HepG2 (cell line): ENCODE data around the gene SOCS1. TPM values are rescaled to one million over a fixed set of nuclear protein-coding genes. Genes with fewer than 3 reads are reported as not detected.

ENCODE experiments used
- CBX2 ChIP-seq, 2 experiments: fragments of 200-600 bp in 1 of 2; sonication (generic); formaldehyde crosslinking in 1 of 2; IDR thresholded peaks; 2 replicates each; pipeline versions ENCODE4 v1.7.0 to v1.8.1; 2018 to 2022; ENCODE audit warnings: low read depth in 2 of 2, low read length in 1 of 2, mild to moderate bottlenecking in 1 of 2, missing genetic modification reagents in 1 of 2
- FOXP1 ChIP-seq, 2 experiments: fragments of 450-650 bp in 1 of 2; IDR thresholded peaks; 2 replicates each; pipeline ENCODE4 v1.6.1; 2017 to 2018; ENCODE audit warnings: antibody characterized with exemption in 1 of 2
- NR2C2 ChIP-seq: sonication (generic); formaldehyde crosslinking; IDR thresholded peaks from 2 replicates; pipeline ENCODE4 v1.4.0; 2020; ENCODE audit warnings: missing genetic modification reagents, mild to moderate bottlenecking, moderate library complexity, borderline replicate concordance
- RARG ChIP-seq: sonication (generic); formaldehyde crosslinking; IDR thresholded peaks from 2 replicates; pipeline ENCODE4 v1.4.0; 2020; ENCODE audit warnings: low read depth, mild to moderate bottlenecking, missing genetic modification reagents
- TEAD2 ChIP-seq: sonication (generic); formaldehyde crosslinking; IDR thresholded peaks from 2 replicates; pipeline ENCODE4 v1.9.0; 2021; ENCODE audit warnings: missing genetic modification reagents
- ZFP90 ChIP-seq: sonication (generic); formaldehyde crosslinking; IDR thresholded peaks from 2 replicates; pipeline ENCODE4 v1.8.0; 2022; ENCODE audit warnings: missing genetic modification reagents, mild to moderate bottlenecking, inconsistent platforms, borderline replicate concordance
- ZNF558 ChIP-seq: sonication (generic); formaldehyde crosslinking; IDR thresholded peaks from 2 replicates; pipeline ENCODE4 v1.9.0; 2022; ENCODE audit warnings: mild to moderate bottlenecking, missing genetic modification reagents, borderline replicate concordance
- polyA plus RNA-seq, 8 experiments: library from polyadenylated mRNA; depleted of rRNA in 3 of 8; stranded (reverse) in 7 of 8; unstranded in 1 of 8; fragments of >200 nt; fragmentation: Illumina TruSeq in 4 of 8; extraction: Trizol in 4 of 8; gene quantifications; 2 replicates each; pipeline versions ENCODE4 v1.2.1 to v1.2.3, GENCODE V29; 2011 to 2016; ENCODE audit warnings: low read depth in 4 of 8, missing spikeins in 1 of 8, mixed read lengths in 1 of 8; ENCODE audit not compliant: insufficient read depth in 1 of 8
- total RNA-seq, 5 experiments: library from RNA; depleted of rRNA; stranded (reverse); fragments of >200 nt; fragmentation: Illumina TruSeq; extraction: Trizol; gene quantifications; 2 replicates each; pipeline ENCODE4 v1.2.3, GENCODE V29; 2016; ENCODE audit warnings: low read depth in 1 of 5
- TF ChIP-seq, protein P1 (sequence below): sonication (generic); formaldehyde crosslinking; IDR thresholded peaks from 2 replicates; pipeline ENCODE4 v1.5.1; 2020; ENCODE audit warnings: mild to moderate bottlenecking, missing genetic modification reagents, borderline replicate concordance
- TF ChIP-seq, protein P2 (sequence below): sonication (generic); formaldehyde crosslinking; IDR thresholded peaks from 2 replicates; pipeline ENCODE4 v1.9.0; 2021; ENCODE audit warnings: missing genetic modification reagents, borderline replicate concordance
- TF ChIP-seq, protein P3 (sequence below): sonication (generic); formaldehyde crosslinking; IDR thresholded peaks from 2 replicates; pipeline ENCODE4 v1.9.0; 2021; ENCODE audit warnings: mild to moderate bottlenecking, missing genetic modification reagents

Gene SOCS1
- total and polyA plus RNA-seq, 2 of the 13 experiments (the other 11 are each of a cell fraction or from before 2014, with no cell fraction given): 5.3 to 6.3 TPM

DNA sequence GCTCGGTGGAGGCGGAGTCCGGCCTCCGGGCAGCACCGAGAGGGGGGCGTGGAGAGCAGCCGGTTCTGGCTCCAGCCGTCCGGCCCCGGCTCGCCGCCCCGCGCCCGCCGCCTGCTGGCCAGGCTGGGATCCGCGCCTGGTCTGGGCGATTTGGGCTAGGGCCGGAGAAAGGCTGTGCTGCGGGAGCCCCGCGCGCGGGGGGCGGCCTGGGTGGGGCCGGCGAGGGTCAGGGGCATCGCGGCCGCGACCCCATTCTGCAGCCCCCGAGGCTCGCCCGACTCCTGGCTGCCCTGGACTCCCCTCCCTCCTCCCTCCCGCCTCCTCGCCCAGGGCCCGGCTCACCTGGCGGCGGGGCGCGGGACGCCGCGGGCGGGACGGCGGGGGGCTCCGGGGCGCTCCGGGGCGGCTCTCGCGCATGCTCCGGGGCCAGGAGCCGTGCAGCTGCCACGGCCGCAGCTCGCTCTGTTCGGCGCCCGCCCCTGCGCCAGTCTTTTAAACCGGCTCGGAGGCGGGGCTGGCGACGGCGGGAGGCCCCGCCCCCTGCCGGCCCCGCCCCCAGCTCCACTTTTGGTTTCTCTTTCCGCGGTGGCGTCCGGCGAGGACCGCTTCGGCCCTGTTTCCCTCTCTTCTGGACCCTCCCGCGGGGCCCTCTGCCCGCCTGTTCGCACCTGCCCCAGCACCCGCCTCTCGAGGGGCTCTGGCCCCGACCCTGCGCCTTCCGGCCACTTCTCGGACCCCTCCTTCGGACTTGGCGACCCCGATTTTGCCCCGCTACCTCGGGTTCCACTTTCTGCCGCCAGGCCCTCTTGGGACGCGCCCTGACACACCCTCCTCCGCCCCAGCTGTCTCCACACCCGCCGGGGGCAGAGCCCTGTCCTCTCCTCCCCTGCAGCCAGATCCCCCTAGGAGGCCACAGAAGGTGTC is at the start of gene SOCS1 (continued):
- TF ChIP-seq, protein P1, sequence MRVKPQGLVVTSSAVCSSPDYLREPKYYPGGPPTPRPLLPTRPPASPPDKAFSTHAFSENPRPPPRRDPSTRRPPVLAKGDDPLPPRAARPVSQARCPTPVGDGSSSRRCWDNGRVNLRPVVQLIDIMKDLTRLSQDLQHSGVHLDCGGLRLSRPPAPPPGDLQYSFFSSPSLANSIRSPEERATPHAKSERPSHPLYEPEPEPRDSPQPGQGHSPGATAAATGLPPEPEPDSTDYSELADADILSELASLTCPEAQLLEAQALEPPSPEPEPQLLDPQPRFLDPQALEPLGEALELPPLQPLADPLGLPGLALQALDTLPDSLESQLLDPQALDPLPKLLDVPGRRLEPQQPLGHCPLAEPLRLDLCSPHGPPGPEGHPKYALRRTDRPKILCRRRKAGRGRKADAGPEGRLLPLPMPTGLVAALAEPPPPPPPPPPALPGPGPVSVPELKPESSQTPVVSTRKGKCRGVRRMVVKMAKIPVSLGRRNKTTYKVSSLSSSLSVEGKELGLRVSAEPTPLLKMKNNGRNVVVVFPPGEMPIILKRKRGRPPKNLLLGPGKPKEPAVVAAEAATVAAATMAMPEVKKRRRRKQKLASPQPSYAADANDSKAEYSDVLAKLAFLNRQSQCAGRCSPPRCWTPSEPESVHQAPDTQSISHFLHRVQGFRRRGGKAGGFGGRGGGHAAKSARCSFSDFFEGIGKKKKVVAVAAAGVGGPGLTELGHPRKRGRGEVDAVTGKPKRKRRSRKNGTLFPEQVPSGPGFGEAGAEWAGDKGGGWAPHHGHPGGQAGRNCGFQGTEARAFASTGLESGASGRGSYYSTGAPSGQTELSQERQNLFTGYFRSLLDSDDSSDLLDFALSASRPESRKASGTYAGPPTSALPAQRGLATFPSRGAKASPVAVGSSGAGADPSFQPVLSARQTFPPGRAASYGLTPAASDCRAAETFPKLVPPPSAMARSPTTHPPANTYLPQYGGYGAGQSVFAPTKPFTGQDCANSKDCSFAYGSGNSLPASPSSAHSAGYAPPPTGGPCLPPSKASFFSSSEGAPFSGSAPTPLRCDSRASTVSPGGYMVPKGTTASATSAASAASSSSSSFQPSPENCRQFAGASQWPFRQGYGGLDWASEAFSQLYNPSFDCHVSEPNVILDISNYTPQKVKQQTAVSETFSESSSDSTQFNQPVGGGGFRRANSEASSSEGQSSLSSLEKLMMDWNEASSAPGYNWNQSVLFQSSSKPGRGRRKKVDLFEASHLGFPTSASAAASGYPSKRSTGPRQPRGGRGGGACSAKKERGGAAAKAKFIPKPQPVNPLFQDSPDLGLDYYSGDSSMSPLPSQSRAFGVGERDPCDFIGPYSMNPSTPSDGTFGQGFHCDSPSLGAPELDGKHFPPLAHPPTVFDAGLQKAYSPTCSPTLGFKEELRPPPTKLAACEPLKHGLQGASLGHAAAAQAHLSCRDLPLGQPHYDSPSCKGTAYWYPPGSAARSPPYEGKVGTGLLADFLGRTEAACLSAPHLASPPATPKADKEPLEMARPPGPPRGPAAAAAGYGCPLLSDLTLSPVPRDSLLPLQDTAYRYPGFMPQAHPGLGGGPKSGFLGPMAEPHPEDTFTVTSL (CRISPR knock-in tag): peak; percentile 33; the same call in 1 of the 2 replicates
- peak; percentile 49 for TF ChIP-seq ZFP90 (CRISPR knock-in tag)
- no peak for TF ChIP-seq ZNF558
- TF ChIP-seq, protein P2, sequence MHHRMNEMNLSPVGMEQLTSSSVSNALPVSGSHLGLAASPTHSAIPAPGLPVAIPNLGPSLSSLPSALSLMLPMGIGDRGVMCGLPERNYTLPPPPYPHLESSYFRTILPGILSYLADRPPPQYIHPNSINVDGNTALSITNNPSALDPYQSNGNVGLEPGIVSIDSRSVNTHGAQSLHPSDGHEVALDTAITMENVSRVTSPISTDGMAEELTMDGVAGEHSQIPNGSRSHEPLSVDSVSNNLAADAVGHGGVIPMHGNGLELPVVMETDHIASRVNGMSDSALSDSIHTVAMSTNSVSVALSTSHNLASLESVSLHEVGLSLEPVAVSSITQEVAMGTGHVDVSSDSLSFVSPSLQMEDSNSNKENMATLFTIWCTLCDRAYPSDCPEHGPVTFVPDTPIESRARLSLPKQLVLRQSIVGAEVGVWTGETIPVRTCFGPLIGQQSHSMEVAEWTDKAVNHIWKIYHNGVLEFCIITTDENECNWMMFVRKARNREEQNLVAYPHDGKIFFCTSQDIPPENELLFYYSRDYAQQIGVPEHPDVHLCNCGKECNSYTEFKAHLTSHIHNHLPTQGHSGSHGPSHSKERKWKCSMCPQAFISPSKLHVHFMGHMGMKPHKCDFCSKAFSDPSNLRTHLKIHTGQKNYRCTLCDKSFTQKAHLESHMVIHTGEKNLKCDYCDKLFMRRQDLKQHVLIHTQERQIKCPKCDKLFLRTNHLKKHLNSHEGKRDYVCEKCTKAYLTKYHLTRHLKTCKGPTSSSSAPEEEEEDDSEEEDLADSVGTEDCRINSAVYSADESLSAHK: no peak
- TF ChIP-seq TEAD2 (CRISPR knock-in tag): peak; percentile 72
- TF ChIP-seq, protein P3, sequence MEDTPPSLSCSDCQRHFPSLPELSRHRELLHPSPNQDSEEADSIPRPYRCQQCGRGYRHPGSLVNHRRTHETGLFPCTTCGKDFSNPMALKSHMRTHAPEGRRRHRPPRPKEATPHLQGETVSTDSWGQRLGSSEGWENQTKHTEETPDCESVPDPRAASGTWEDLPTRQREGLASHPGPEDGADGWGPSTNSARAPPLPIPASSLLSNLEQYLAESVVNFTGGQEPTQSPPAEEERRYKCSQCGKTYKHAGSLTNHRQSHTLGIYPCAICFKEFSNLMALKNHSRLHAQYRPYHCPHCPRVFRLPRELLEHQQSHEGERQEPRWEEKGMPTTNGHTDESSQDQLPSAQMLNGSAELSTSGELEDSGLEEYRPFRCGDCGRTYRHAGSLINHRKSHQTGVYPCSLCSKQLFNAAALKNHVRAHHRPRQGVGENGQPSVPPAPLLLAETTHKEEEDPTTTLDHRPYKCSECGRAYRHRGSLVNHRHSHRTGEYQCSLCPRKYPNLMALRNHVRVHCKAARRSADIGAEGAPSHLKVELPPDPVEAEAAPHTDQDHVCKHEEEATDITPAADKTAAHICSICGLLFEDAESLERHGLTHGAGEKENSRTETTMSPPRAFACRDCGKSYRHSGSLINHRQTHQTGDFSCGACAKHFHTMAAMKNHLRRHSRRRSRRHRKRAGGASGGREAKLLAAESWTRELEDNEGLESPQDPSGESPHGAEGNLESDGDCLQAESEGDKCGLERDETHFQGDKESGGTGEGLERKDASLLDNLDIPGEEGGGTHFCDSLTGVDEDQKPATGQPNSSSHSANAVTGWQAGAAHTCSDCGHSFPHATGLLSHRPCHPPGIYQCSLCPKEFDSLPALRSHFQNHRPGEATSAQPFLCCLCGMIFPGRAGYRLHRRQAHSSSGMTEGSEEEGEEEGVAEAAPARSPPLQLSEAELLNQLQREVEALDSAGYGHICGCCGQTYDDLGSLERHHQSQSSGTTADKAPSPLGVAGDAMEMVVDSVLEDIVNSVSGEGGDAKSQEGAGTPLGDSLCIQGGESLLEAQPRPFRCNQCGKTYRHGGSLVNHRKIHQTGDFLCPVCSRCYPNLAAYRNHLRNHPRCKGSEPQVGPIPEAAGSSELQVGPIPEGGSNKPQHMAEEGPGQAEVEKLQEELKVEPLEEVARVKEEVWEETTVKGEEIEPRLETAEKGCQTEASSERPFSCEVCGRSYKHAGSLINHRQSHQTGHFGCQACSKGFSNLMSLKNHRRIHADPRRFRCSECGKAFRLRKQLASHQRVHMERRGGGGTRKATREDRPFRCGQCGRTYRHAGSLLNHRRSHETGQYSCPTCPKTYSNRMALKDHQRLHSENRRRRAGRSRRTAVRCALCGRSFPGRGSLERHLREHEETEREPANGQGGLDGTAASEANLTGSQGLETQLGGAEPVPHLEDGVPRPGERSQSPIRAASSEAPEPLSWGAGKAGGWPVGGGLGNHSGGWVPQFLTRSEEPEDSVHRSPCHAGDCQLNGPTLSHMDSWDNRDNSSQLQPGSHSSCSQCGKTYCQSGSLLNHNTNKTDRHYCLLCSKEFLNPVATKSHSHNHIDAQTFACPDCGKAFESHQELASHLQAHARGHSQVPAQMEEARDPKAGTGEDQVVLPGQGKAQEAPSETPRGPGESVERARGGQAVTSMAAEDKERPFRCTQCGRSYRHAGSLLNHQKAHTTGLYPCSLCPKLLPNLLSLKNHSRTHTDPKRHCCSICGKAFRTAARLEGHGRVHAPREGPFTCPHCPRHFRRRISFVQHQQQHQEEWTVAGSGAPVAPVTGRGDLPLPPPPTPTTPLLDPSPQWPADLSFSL (CRISPR knock-in tag): 0 out of 2 replicates have a peak, but pooled peaks have one; percentile 57
- TF ChIP-seq CBX2 (IDR thresholded peaks at IDR 0.05; ENCODE audit: low read depth, low read length): no peak
- peak; percentile 80; the same call in 1 of the 2 replicates for TF ChIP-seq CBX2 (CRISPR knock-in tag; IDR thresholded peaks at IDR 0.05; ENCODE audit: low read depth)
- peak; percentile 23; the same call in 1 of the 2 replicates for TF ChIP-seq NR2C2 (CRISPR knock-in tag)
- no peak; the same call in 1 of the 2 replicates for TF ChIP-seq RARG (CRISPR knock-in tag)
- no peak for TF ChIP-seq FOXP1 (IDR thresholded peaks at IDR 0.05)
- TF ChIP-seq FOXP1 (CRISPR knock-in tag; IDR thresholded peaks at IDR 0.05): no peak; the same call in 1 of the 2 replicates
